ENCODE results near the gene SHCBP1. TPM values are rescaled to one million over a fixed set of nuclear protein-coding genes. Genes with fewer than 3 reads are reported as not detected.

The SHCBP1 gene
- total and polyA plus RNA-seq, 2 of the 13 experiments (the other 11 are each of a cell fraction or from before 2014, with no cell fraction given): 15.7 to 33.0 TPM

- TF ChIP-seq ZNF777 (CRISPR knock-in tag; IDR thresholded peaks at IDR 0.05): no peak
- no peak for TF ChIP-seq PHF5A (CRISPR knock-in tag; IDR thresholded peaks at IDR 0.05; ENCODE audit: low read depth, unreplicated experiment)
- TF ChIP-seq MBD4 (IDR thresholded peaks at IDR 0.05; ENCODE audit: borderline replicate concordance, low read length): no peak
- TF ChIP-seq PLRG1 (conservative IDR thresholded peaks at IDR 0.05): no peak
- TF ChIP-seq THAP7 (CRISPR knock-in tag; IDR thresholded peaks at IDR 0.05): peak; percentile 67; the same call in 1 of the 2 replicates
- TF ChIP-seq, protein P1, sequence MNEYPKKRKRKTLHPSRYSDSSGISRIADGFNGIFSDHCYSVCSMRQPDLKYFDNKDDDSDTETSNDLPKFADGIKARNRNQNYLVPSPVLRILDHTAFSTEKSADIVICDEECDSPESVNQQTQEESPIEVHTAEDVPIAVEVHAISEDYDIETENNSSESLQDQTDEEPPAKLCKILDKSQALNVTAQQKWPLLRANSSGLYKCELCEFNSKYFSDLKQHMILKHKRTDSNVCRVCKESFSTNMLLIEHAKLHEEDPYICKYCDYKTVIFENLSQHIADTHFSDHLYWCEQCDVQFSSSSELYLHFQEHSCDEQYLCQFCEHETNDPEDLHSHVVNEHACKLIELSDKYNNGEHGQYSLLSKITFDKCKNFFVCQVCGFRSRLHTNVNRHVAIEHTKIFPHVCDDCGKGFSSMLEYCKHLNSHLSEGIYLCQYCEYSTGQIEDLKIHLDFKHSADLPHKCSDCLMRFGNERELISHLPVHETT (CRISPR knock-in tag; conservative IDR thresholded peaks at IDR 0.05): no peak
- peak; percentile 59 for TF ChIP-seq PPARG (CRISPR knock-in tag; conservative IDR thresholded peaks at IDR 0.05)
- no peak for TF ChIP-seq GPN1 (CRISPR knock-in tag; IDR thresholded peaks at IDR 0.05; ENCODE audit: borderline replicate concordance)
- TF ChIP-seq DBP (CRISPR knock-in tag; IDR thresholded peaks at IDR 0.05; ENCODE audit: not compliant biosample characterization): no peak
- TF ChIP-seq, protein P2, sequence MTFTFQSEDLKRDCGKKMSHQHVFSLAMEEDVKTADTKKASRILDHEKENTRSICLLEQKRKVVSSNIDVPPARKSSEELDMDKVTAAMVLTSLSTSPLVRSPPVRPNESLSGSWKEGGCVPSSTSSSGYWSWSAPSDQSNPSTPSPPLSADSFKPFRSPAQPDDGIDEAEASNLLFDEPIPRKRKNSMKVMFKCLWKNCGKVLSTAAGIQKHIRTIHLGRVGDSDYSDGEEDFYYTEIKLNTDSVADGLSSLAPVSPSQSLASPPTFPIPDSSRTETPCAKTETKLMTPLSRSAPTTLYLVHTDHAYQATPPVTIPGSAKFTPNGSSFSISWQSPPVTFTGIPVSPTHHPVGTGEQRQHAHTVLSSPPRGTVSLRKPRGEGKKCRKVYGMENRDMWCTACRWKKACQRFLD (CRISPR knock-in tag; IDR thresholded peaks at IDR 0.05; ENCODE audit: borderline replicate concordance): no peak
- no peak for TF ChIP-seq FOSL1 (CRISPR knock-in tag; IDR thresholded peaks at IDR 0.05; ENCODE audit: borderline replicate concordance)
- no peak for TF ChIP-seq ZFP62 (CRISPR knock-in tag; IDR thresholded peaks at IDR 0.05)
- TF ChIP-seq, protein P3, sequence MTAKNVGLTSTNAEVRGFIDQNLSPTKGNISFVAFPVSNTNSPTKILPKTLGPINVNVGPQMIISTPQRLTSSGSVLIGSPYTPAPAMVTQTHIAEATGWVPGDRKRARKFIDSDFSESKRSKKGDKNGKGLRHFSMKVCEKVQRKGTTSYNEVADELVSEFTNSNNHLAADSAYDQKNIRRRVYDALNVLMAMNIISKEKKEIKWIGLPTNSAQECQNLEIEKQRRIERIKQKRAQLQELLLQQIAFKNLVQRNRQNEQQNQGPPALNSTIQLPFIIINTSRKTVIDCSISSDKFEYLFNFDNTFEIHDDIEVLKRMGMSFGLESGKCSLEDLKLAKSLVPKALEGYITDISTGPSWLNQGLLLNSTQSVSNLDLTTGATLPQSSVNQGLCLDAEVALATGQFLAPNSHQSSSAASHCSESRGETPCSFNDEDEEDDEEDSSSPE (CRISPR knock-in tag; IDR thresholded peaks at IDR 0.05): no peak
- TF ChIP-seq KDM3A (CRISPR knock-in tag; IDR thresholded peaks at IDR 0.05; ENCODE audit: low read depth): 0 out of 2 replicates have a peak, but pooled peaks have one; percentile 20
- no peak for TF ChIP-seq RFX3 (CRISPR knock-in tag; IDR thresholded peaks at IDR 0.05)
- TF ChIP-seq ZFP36L2 (CRISPR knock-in tag; IDR thresholded peaks at IDR 0.05): no peak
- TF ChIP-seq ZNF709 (CRISPR knock-in tag; IDR thresholded peaks at IDR 0.05): peak; percentile 90
- TF ChIP-seq CCDC6 (CRISPR knock-in tag; IDR thresholded peaks at IDR 0.05): peak; percentile 72; the same call in 1 of the 2 replicates
- TF ChIP-seq, protein P4, sequence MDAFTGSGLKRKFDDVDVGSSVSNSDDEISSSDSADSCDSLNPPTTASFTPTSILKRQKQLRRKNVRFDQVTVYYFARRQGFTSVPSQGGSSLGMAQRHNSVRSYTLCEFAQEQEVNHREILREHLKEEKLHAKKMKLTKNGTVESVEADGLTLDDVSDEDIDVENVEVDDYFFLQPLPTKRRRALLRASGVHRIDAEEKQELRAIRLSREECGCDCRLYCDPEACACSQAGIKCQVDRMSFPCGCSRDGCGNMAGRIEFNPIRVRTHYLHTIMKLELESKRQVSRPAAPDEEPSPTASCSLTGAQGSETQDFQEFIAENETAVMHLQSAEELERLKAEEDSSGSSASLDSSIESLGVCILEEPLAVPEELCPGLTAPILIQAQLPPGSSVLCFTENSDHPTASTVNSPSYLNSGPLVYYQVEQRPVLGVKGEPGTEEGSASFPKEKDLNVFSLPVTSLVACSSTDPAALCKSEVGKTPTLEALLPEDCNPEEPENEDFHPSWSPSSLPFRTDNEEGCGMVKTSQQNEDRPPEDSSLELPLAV (CRISPR knock-in tag; conservative IDR thresholded peaks at IDR 0.05; ENCODE audit: low read depth): no peak
- peak; percentile 61; the same call in 1 of the 2 replicates for TF ChIP-seq TP53 (CRISPR knock-in tag; conservative IDR thresholded peaks at IDR 0.05)
- TF ChIP-seq POLR2A (IDR thresholded peaks at IDR 0.05; ENCODE audit: insufficient read depth in 1 of 2, low read depth in 2 of 2, low read length in 2 of 2): peak; percentile 90 to 96
- TF ChIP-seq SOX6 (IDR thresholded peaks at IDR 0.05): no peak
- TF ChIP-seq SOX6 (CRISPR knock-in tag; IDR thresholded peaks at IDR 0.05): peak; percentile 63
- no peak for TF ChIP-seq U2AF2 (IDR thresholded peaks at IDR 0.05; ENCODE audit: low read depth, low read length)
These were observed 11.9 kb upstream of the SHCBP1 start (continued) for GRCh38 chr16:46632778-46633733.

All from HepG2 (cell line).